Liver (tissue), 9 donors: ENCODE measurements around the gene SPATC1L. TPM values are rescaled to one million over a fixed set of nuclear protein-coding genes. Genes with fewer than 3 reads are reported as not detected.

Source experiments
- DNase-seq: peaks from one replicate; pipeline ENCODE4 v3.0.0-alpha.2; 2017; ENCODE audit warnings: low spot score
- H3K27ac ChIP-seq, 2 donors: one replicate each; pipeline ENCODE4 v1.7.0; 2013; ENCODE audit warnings: inconsistent platforms in 2 of 2, low read length in 2 of 2, control low read depth in 1 of 2, low read depth in 1 of 2, mild to moderate bottlenecking in 1 of 2
- H3K27me3 ChIP-seq, 4 donors: one replicate each; pipeline versions ENCODE4 v1.6.1 to v1.7.0; 2013; ENCODE audit warnings: low read length in 3 of 4, inconsistent platforms in 1 of 4, mild to moderate bottlenecking in 1 of 4, moderate library complexity in 1 of 4; ENCODE audit not compliant: control insufficient read depth in 4 of 4, insufficient read depth in 4 of 4
- H3K36me3 ChIP-seq, 4 donors: one replicate each; pipeline versions ENCODE4 v1.6.1 to v1.7.0; 2013; ENCODE audit warnings: low read length in 3 of 4, mild to moderate bottlenecking in 3 of 4, low read depth in 1 of 4, moderate library complexity in 1 of 4; ENCODE audit not compliant: control insufficient read depth in 4 of 4, insufficient read depth in 3 of 4
- H3K4me1 ChIP-seq, 4 donors: one replicate each; pipeline versions ENCODE4 v1.6.1 to v1.7.0; 2013; ENCODE audit warnings: low read length in 3 of 4, mild to moderate bottlenecking in 3 of 4, moderate library complexity in 1 of 4; ENCODE audit not compliant: control insufficient read depth in 4 of 4, insufficient read depth in 4 of 4
- H3K4me3 ChIP-seq, 3 donors: one replicate each; pipeline versions ENCODE4 v1.6.1 to v1.7.0; 2013; ENCODE audit warnings: low read length in 3 of 3, control low read depth in 1 of 3, low read depth in 1 of 3, mild to moderate bottlenecking in 1 of 3
- H3K9ac ChIP-seq, 2 donors: one replicate each; pipeline ENCODE4 v1.7.0; 2013; ENCODE audit warnings: low read length in 2 of 2, mild to moderate bottlenecking in 2 of 2, moderate library complexity in 2 of 2, control low read depth in 1 of 2, low read depth in 1 of 2
- H3K9me3 ChIP-seq, 4 donors: one replicate each; pipeline versions ENCODE4 v1.6.1 to v1.7.0; 2013; ENCODE audit warnings: low read length in 3 of 4; ENCODE audit not compliant: control insufficient read depth in 4 of 4
- ATF3 ChIP-seq: IDR thresholded peaks from 2 replicates; pipeline ENCODE4 v1.6.1; 2016; ENCODE audit warnings: antibody characterized with exemption
- CTCF ChIP-seq: fragments of 150-350 bp; IDR thresholded peaks from 2 replicates; pipeline ENCODE4 v1.5.1; 2017; ENCODE audit warnings: improper control_type of control experiment, low read depth, low read length; ENCODE audit not compliant: missing input control
- EGR1 ChIP-seq, 2 donors: IDR thresholded peaks; 2 replicates each; pipeline ENCODE4 v1.6.1; 2016 to 2018; ENCODE audit warnings: antibody characterized with exemption in 2 of 2, low read depth in 2 of 2
- FOXA1 ChIP-seq: IDR thresholded peaks from 2 replicates; pipeline ENCODE4 v1.6.1; 2016; ENCODE audit warnings: antibody characterized with exemption
- HNF4A ChIP-seq, 2 donors: conservative IDR thresholded peaks; 2 replicates each; pipeline ENCODE4 v1.6.1; 2016; ENCODE audit warnings: antibody characterized with exemption in 2 of 2, mild to moderate bottlenecking in 2 of 2
- HNF4G ChIP-seq: IDR thresholded peaks from 2 replicates; pipeline ENCODE4 v1.6.1; 2016; ENCODE audit warnings: antibody characterized with exemption
- MAX ChIP-seq: IDR thresholded peaks from 2 replicates; pipeline ENCODE4 v1.6.1; 2016; ENCODE audit warnings: antibody characterized with exemption
- RAD21 ChIP-seq, 2 donors: IDR thresholded peaks; 2 replicates each; pipeline ENCODE4 v1.6.1; 2016; ENCODE audit warnings: antibody characterized with exemption in 2 of 2, mild to moderate bottlenecking in 2 of 2
- REST ChIP-seq: IDR thresholded peaks from 2 replicates; pipeline ENCODE4 v1.6.1; 2016; ENCODE audit warnings: antibody characterized with exemption, mild to moderate bottlenecking
- RXRA ChIP-seq, 2 donors: IDR thresholded peaks; 2 replicates each; pipeline ENCODE4 v1.6.1; 2017 to 2018; ENCODE audit warnings: antibody characterized with exemption in 2 of 2, mild to moderate bottlenecking in 1 of 2
- SP1 ChIP-seq: IDR thresholded peaks from 2 replicates; pipeline ENCODE4 v1.6.1; 2018; ENCODE audit warnings: antibody characterized with exemption, mild to moderate bottlenecking
- TAF1 ChIP-seq: conservative IDR thresholded peaks from 2 replicates; pipeline ENCODE4 v1.6.1; 2016; ENCODE audit warnings: antibody characterized with exemption, mild to moderate bottlenecking
- ZBTB33 ChIP-seq: IDR thresholded peaks from 2 replicates; pipeline ENCODE4 v1.6.1; 2016; ENCODE audit warnings: antibody characterized with exemption
- WGBS: extraction: QIAGEN DNeasy Blood & Tissue Kit; methylation state at CpG from one replicate; pipeline ENCODE4 v1.1.7; 2013; 5-methylcytosine and 5-hydroxymethylcytosine counted together
- polyA plus RNA-seq, 2 donors: library from polyadenylated mRNA; stranded (reverse) in 1 of 2; unstranded in 1 of 2; fragments of 200-250 nt in 1 of 2; fragments of >200 nt in 1 of 2; fragmentation: Nextera tagmentation in 1 of 2; extraction: Ambion mirVana in 1 of 2; gene quantifications; one replicate each; pipeline versions ENCODE4 v1.2.1 to v1.2.3, GENCODE V29; 2013 to 2015
- total RNA-seq, 2 donors: library from RNA; depleted of rRNA; stranded (reverse); fragments of >200 nt; gene quantifications; one replicate each; pipeline ENCODE4 v1.2.3, GENCODE V29; 2014
- donor health status: healthy.
- donor health status: healthy.
- donor health status: healthy.
- donor health status: healthy.
- donor health status: healthy.

SPATC1L gene
- total and polyA plus RNA-seq, 4 donors: 0.33 to 3.5 (median 0.79) TPM

- no peaks in the 10 kb centered on the region for H3K4me1 ChIP-seq
- no peak overlapping the region for H3K9ac ChIP-seq
- H3K27ac ChIP-seq: no peak overlapping the region
- TF ChIP-seq SP1 (no peak), HNF4G (no peak), REST (no peak), HNF4A (conservative IDR thresholded peaks at IDR 0.05) (no peak), EGR1 (IDR thresholded peaks at IDR 0.05; ENCODE audit: low read depth in 2 of 2) (no peak), RAD21 (IDR thresholded peaks at IDR 0.05) (no peak), ATF3 (no peak), ZBTB33 (no peak), RXRA (IDR thresholded peaks at IDR 0.05) (no peak), CTCF (no peak), FOXA1 (no peak), MAX (no peak), TAF1 (no peak)
- no peaks in the 10 kb centered on the region for H3K9me3 ChIP-seq
- WGBS: 88% methylated on average over 27 of the region's 27 CpGs
- no peaks in the 10 kb centered on the region for H3K27me3 ChIP-seq
- no peak overlapping the region for H3K4me3 ChIP-seq
- H3K36me3 ChIP-seq: peaks cover 0 to 5% (median 2%) of the 10 kb centered on the region in 4 donors
- DNase-seq: no peak
Measured at GRCh38 chr21:46129846-46130651, 54.2 kb downstream of the SPATC1L start.
